GM18498 (cell line): ENCODE results near the gene ESR2.
"Not testable (repeated sequence)": the region's sequence is repeated elsewhere in the genome, so short reads cannot be mapped to it uniquely, and the experiment has no call there.

Source experiments
- ATAC-seq: cut with Tn5 transposase; IDR thresholded peaks from one replicate; pipeline ENCODE4 v1.9.1; 2021; ENCODE audit warnings: mild to moderate bottlenecking, moderate library complexity; ENCODE audit not compliant: unreplicated experiment

Gene ESR2

GRCh38 chr14:64225151-64225757, 68.9 kb downstream of the ESR2 start:
- no peak for ATAC-seq

GRCh38 chr14:64221391-64222003, 72.7 kb downstream of the ESR2 start:
- no peak for ATAC-seq

- no peak for ATAC-seq
Observed at GRCh38 chr14:64220466-64220865, 73.7 kb downstream of the ESR2 start.

GRCh38 chr14:64220056-64220455, 74.1 kb downstream of the ESR2 start:
- ATAC-seq = no peak

GRCh38 chr14:64218344-64219240, 75.6 kb downstream of the ESR2 start:
- ATAC-seq = no peak

- no peak for ATAC-seq
Observed at GRCh38 chr14:64217834-64218233, 76.3 kb downstream of the ESR2 start.

- no peak for ATAC-seq
Observed at GRCh38 chr14:64217308-64217707, 76.9 kb downstream of the ESR2 start.

- no peak for ATAC-seq
Observed at GRCh38 chr14:64215978-64216377, 78.2 kb downstream of the ESR2 start.

GRCh38 chr14:64215274-64215673, 78.9 kb downstream of the ESR2 start:
- no peak for ATAC-seq

- no peak for ATAC-seq
Observed at GRCh38 chr14:64213853-64214570, 80.2 kb downstream of the ESR2 start.

GRCh38 chr14:64213086-64213485, 81.1 kb downstream of the ESR2 start:
- no peak for ATAC-seq

- no peak for ATAC-seq
Observed at GRCh38 chr14:64212666-64213065, 81.5 kb downstream of the ESR2 start.

GRCh38 chr14:64210912-64211311, 83.3 kb downstream of the ESR2 start:
- not testable (repeated sequence) for ATAC-seq

- ATAC-seq = no peak
Observed at GRCh38 chr14:64210216-64210615, 84.0 kb downstream of the ESR2 start.

GRCh38 chr14:64209444-64210131, 84.6 kb downstream of the ESR2 start:
- ATAC-seq = peak; percentile 66

GRCh38 chr14:64208981-64209380, 85.2 kb downstream of the ESR2 start:
- ATAC-seq = no peak

- ATAC-seq = no peak
Observed at GRCh38 chr14:64208261-64208660, 85.9 kb downstream of the ESR2 start.

- ATAC-seq = no peak
Observed at GRCh38 chr14:64203366-64204006, 90.7 kb downstream of the ESR2 start.

- ATAC-seq = no peak
Observed at GRCh38 chr14:64202716-64203115, 91.5 kb downstream of the ESR2 start.

- no peak for ATAC-seq
Observed at GRCh38 chr14:64201921-64202545, 92.1 kb downstream of the ESR2 start.
